Vagina (tissue), 2 donors: ENCODE results near the gene SLC25A21. TPM values are rescaled to one million over a fixed set of nuclear protein-coding genes. Genes with fewer than 3 reads are reported as not detected.

ENCODE experiments used
- DNase-seq, 2 donors: peaks; one replicate each; pipeline ENCODE4 v3.0.0-alpha.2; 2017; ENCODE audit errors: extremely low spot score in 2 of 2
- H3K27ac ChIP-seq: fragments of 200-600 bp; sonication (generic); one replicate; pipeline ENCODE4 v1.5.1; 2019
- H3K27me3 ChIP-seq: fragments of 200-600 bp; sonication (generic); one replicate; pipeline ENCODE4 v1.5.1; 2019
- H3K36me3 ChIP-seq, 2 donors: fragments of 200-600 bp; sonication (generic); one replicate each; pipeline ENCODE4 v1.5.1; 2017 to 2019
- H3K4me1 ChIP-seq: fragments of 200-600 bp; sonication (generic); one replicate; pipeline ENCODE4 v1.5.1; 2019
- H3K4me3 ChIP-seq, 2 donors: fragments of 200-600 bp; sonication (generic); 1 replicate in 1 of 2; 2 replicates in 1 of 2; pipeline ENCODE4 v1.5.1; 2016 to 2019
- H3K9me3 ChIP-seq: fragments of 200-600 bp; sonication (generic); one replicate; pipeline ENCODE4 v1.5.1; 2019
- CTCF ChIP-seq, 3 experiments: fragments of 450-650 bp in 2 of 3; fragments of 200-600 bp in 1 of 3; sonication (generic) in 1 of 3; IDR thresholded peaks; one replicate each; pipeline ENCODE4 v1.5.1; 2017 to 2019; ENCODE audit warnings: antibody characterized with exemption in 3 of 3, mild to moderate bottlenecking in 2 of 3, moderate library complexity in 2 of 3
- POLR2A ChIP-seq, 2 donors: fragments of 450-650 bp; IDR thresholded peaks; one replicate each; pipeline ENCODE4 v1.6.1; 2017; ENCODE audit warnings: antibody characterized with exemption in 2 of 2, mild to moderate bottlenecking in 2 of 2, moderate library complexity in 2 of 2
- POLR2AphosphoS5 ChIP-seq, 2 donors: sonication (generic); formaldehyde crosslinking; IDR thresholded peaks; one replicate each; pipeline ENCODE4 v1.9.0; 2017; ENCODE audit warnings: antibody characterized with exemption in 2 of 2, mild to moderate bottlenecking in 2 of 2, low read depth in 1 of 2; ENCODE audit not compliant: insufficient read depth in 1 of 2
- intact Hi-C: fragments of 100-400 bp; cut with DNase I; formaldehyde crosslinking; loops from one replicate; pipeline ENCODE4 v1.15.1; 2023
- total RNA-seq: library from RNA; depleted of rRNA; stranded (reverse); fragments of >200 nt; gene quantifications from one replicate; pipeline ENCODE4 v1.2.3, GENCODE V29; 2016

The SLC25A21 gene
- total RNA-seq, 1 donor from 2014 or later: 0.49 TPM

GRCh38 chr14:36751920-36752319, 420.5 kb downstream of the SLC25A21 start:
- intact Hi-C loops: no loop called here
- no peaks in the 10 kb centered on the region for H3K4me1 ChIP-seq

GRCh38 chr14:36751106-36751505, 421.3 kb downstream of the SLC25A21 start:
- intact Hi-C loops: no loop called here
- TF ChIP-seq CTCF (IDR thresholded peaks at IDR 0.05) (no peak), POLR2AphosphoS5 (IDR thresholded peaks at IDR 0.05; ENCODE audit: insufficient read depth in 1 of 2, low read depth in 1 of 2) (no peak), POLR2A (IDR thresholded peaks at IDR 0.05) (no peak)
- H3K27ac ChIP-seq: no peak overlapping the region

More at GRCh38 chr14:36751920-36752319, 420.5 kb downstream of the SLC25A21 start:
- Histone ChIP-seq H3K4me3 (no peak overlapping the region), H3K27ac (no peak overlapping the region), H3K9me3 (no peaks in the 10 kb centered on the region), H3K36me3 (no peaks in the 10 kb centered on the region), H3K27me3 (no peaks in the 10 kb centered on the region)
- TF ChIP-seq POLR2A (IDR thresholded peaks at IDR 0.05) (no peak), POLR2AphosphoS5 (IDR thresholded peaks at IDR 0.05; ENCODE audit: insufficient read depth in 1 of 2, low read depth in 1 of 2) (no peak), CTCF (IDR thresholded peaks at IDR 0.05) (no peak)
- no peak for DNase-seq

GRCh38 chr14:36750244-36750643, 422.2 kb downstream of the SLC25A21 start:
- DNase-seq: no peak
- H3K4me3 ChIP-seq: no peak overlapping the region
- H3K4me1 ChIP-seq: no peaks in the 10 kb centered on the region
- peak in 1 of 2 donors; percentile 30 for TF ChIP-seq POLR2AphosphoS5 (IDR thresholded peaks at IDR 0.05; ENCODE audit: insufficient read depth in 1 of 2, low read depth in 1 of 2)
- TF ChIP-seq POLR2A (IDR thresholded peaks at IDR 0.05): no peak
- no peak overlapping the region for H3K27ac ChIP-seq
- intact Hi-C loops: no loop called here
- no peaks in the 10 kb centered on the region for H3K27me3 ChIP-seq
- H3K9me3 ChIP-seq: no peaks in the 10 kb centered on the region
- H3K36me3 ChIP-seq: no peaks in the 10 kb centered on the region

More at GRCh38 chr14:36751106-36751505, 421.3 kb downstream of the SLC25A21 start:
- Histone ChIP-seq H3K27me3 (no peaks in the 10 kb centered on the region), H3K9me3 (no peaks in the 10 kb centered on the region), H3K36me3 (no peaks in the 10 kb centered on the region), H3K4me1 (no peaks in the 10 kb centered on the region), H3K4me3 (no peak overlapping the region)
- no peak for DNase-seq

GRCh38 chr14:36748610-36749213, 423.7 kb downstream of the SLC25A21 start:
- H3K9me3 ChIP-seq: no peaks in the 10 kb centered on the region
- intact Hi-C loops: no loop called here
- H3K27ac ChIP-seq: no peak overlapping the region
- no peak for DNase-seq
- no peaks in the 10 kb centered on the region for H3K27me3 ChIP-seq
- TF ChIP-seq POLR2A (IDR thresholded peaks at IDR 0.05) (no peak), CTCF (IDR thresholded peaks at IDR 0.05) (no peak), POLR2AphosphoS5 (IDR thresholded peaks at IDR 0.05; ENCODE audit: insufficient read depth in 1 of 2, low read depth in 1 of 2) (no peak)
- H3K4me3 ChIP-seq: no peak overlapping the region
- no peaks in the 10 kb centered on the region for H3K36me3 ChIP-seq
- no peaks in the 10 kb centered on the region for H3K4me1 ChIP-seq

- no peak for DNase-seq
- H3K27me3 ChIP-seq: no peaks in the 10 kb centered on the region
- no peaks in the 10 kb centered on the region for H3K9me3 ChIP-seq
- intact Hi-C loops: no loop called here
- no peak overlapping the region for H3K27ac ChIP-seq
- H3K36me3 ChIP-seq: no peaks in the 10 kb centered on the region
- no peak overlapping the region for H3K4me3 ChIP-seq
- TF ChIP-seq POLR2A (IDR thresholded peaks at IDR 0.05) (no peak), POLR2AphosphoS5 (IDR thresholded peaks at IDR 0.05; ENCODE audit: insufficient read depth in 1 of 2, low read depth in 1 of 2) (no peak), CTCF (IDR thresholded peaks at IDR 0.05) (no peak)
- H3K4me1 ChIP-seq: no peaks in the 10 kb centered on the region
Measured at GRCh38 chr14:36747411-36748184, 424.8 kb downstream of the SLC25A21 start.
